Adipose tissue (tissue), 3 donors: Measurements from ENCODE around the gene LCORL. TPM values are rescaled to one million over a fixed set of nuclear protein-coding genes. Genes with fewer than 3 reads are reported as not detected.
"Not testable (repeated sequence)": the region's sequence is repeated elsewhere in the genome, so short reads cannot be mapped to it uniquely, and the experiment has no call there.

ENCODE experiments used
- H3K27ac ChIP-seq: one replicate; pipeline ENCODE4 v1.5.1; 2013; ENCODE audit warnings: low read depth, low read length
- WGBS, 3 donors: extraction: QIAGEN DNeasy Blood & Tissue Kit; methylation state at CpG; one replicate each; pipeline ENCODE4 v1.1.7; 2013; 5-methylcytosine and 5-hydroxymethylcytosine counted together
- polyA plus RNA-seq, 3 donors: library from polyadenylated mRNA; stranded (reverse); fragments of 200-250 nt; gene quantifications; one replicate each; pipeline ENCODE4 v1.2.3, GENCODE V29; 2013
- donor health status: healthy with polysubstance abuse.
- donor health status: Bipolar disorder and iron deficiency.
- donor health status: healthy.

Gene LCORL
- polyA plus RNA-seq = 1 to 10 TPM; 1.2 to 1.9 (median 1.6) TPM

DNA sequence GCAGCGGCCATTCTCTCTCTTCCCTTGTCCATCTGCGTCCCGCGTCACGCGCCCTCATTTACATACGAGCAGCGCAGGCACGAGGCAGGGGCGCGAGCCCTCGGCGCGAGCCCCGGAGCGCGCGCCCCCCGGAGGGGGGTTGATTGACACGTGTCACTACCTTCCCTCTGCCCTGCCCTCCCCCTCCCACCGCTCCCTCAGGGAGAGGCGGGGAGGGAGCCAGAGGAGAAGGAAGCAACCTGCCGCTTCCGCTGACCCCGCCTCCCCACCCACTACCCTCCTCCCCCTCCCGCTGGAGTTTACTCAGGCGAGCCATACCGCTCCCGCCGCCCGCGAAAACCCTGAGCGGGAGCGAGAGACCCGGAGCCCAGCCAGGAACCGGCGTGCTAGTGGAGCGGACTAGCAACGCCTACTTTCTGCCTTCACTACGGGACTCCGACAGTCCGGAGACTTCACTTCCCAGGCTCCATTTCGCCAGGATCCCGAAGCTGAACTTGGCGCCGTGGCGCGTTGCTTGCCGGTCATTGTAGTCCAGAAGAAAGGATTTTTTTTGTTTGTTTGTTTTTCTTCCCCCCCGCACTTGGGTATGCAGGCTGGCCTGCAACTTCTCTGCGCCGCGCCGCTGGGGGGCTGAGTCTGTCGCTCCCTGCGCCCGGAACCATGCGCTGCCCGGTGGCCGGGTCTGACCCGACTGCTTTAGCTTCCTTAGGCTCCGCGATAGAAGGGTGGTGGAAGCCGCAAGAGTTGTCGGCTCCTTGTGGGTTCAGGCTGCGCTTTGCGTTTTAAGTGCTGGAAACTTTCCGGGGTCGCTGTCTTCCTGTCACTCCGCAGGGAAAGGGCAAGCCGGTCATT is at the start of gene LCORL:
TSS of gene LCORL (minus strand) at position 36 of the 852 bp plus-strand sequence. CDS start at position 32, 4 bp downstream.
- H3K27ac ChIP-seq = peak within 1 kb of the TSS; percentile 67
- 0 to 1% (median 0%) methylated on average over 60 to 71 of the region's 71 CpGs for whole genome bisulfite sequencing, 3 donors

DNA sequence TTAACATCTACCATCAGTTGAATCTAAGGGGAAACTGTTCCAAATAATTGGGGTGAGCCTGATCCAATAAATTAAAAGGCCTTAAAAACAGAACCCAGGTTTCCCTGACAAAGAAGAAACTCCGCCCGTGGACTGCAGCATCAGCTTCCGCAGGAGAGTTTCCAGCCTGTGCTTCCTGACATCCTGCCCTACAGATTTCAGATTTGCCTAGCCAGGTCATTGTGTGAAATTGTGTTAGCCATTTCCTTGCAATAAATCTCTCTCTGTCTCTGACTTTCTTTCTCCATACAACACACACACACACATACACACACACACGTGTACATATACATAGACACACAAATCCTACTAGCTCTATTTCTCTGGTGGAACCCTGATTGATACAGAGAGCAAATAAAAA is 48.3 kb upstream of the LCORL start:
- no peak overlapping the region for H3K27ac ChIP-seq
- WGBS, 3 donors = 51 to 63% (median 53%) methylated on average over 4 of the region's 4 CpGs

DNA sequence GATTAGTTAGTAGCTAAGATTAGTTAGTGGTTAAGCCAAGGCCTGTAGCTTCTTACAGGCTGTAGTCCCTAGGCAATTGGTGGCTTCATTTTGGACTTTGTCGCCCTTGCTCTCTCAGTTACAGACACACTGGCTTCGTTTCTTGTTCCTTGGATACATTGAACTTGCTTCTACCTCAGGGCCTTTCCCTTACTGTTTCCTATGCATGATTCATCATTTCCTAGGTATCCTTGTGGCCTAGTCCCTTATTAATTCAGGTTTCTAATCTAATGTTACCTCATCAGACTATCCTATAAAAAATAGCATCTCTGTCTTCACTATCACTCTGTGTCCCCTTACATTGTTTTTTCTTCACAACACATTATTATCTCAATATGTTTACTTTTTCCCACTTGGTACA is 45.5 kb upstream of the LCORL start:
- no peak overlapping the region for H3K27ac ChIP-seq
- 80 to 87% (median 84%) methylated on average over 2 of the region's 2 CpGs for WGBS, 3 donors

DNA sequence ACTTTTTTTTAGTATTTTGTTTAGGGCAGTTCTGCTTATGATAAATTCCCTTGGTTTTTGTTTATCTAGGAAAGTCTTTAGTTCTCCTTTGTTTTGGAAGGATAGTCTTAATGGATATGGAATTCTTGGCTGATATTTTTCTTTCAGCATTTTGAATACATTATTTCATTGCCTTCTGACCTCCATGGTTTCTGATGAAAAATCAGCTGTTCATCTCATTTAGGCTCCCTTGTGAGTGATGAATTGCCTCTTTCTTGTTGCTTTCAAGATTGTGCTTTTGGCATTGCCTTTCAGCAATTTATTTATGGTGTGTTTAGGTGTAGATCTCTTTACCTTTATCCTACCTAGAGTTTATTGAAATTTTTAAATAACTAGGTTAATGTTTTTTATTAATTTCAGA is 41.5 kb upstream of the LCORL start:
- H3K27ac ChIP-seq = no peak overlapping the region

DNA sequence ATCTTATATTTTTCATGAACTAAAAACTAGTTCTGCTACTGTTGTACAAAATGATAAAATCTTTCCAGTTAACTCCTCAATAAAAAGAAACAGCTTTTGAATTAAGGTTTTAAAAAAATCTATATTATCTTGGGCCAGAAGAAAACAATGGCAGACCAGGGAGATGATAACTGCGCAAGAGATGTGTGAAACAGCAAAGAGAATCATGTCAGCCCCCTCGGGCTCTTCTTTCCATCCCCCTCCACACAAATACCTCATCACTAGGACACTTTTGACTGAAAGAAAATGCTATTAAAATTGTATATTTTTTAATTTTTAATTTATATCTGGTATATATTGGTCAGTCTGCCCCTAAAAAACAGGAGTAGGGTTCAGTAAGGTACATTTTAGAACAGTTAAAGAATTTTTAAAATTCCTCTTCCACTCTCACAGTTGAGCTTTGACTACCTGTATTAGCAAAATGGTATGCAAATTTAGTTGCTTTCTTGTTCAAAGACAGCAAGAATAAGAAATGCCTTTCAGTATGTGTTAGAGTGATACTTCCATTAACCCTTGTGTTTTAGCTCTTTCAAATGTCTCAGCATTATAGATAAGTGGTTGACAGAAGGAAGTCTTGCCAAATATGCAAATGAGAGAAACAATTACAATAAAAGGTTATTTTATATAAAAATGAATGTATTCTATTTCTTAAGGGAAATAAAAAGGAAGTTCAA is 36.4 kb upstream of the LCORL start:
- H3K27ac ChIP-seq = no peak overlapping the region
- WGBS, 3 donors = 71 to 87% (median 85%) methylated on average over 2 of the region's 2 CpGs

DNA sequence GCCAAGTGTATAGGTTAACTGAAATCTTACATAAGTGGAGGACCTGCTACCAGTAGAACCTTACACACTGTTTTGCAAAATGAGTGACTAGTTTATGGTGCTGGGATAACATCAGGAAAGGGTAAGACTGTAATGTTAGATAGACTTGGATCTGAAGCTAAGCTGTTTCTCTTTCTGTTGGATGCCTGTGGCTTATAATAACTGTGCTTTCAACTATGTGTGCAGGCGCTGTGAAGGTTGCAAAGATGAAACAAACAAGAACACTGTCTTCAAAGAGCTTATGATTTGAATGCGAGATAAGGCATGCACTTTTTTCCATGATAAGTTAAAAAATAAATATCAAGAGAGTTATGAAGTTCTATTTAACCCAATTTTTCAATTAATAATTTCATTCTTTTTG is 34.5 kb upstream of the LCORL start:
- WGBS, 3 donors = 79 to 90% (median 89%) methylated on average over 2 of the region's 2 CpGs
- H3K27ac ChIP-seq = no peak overlapping the region

DNA sequence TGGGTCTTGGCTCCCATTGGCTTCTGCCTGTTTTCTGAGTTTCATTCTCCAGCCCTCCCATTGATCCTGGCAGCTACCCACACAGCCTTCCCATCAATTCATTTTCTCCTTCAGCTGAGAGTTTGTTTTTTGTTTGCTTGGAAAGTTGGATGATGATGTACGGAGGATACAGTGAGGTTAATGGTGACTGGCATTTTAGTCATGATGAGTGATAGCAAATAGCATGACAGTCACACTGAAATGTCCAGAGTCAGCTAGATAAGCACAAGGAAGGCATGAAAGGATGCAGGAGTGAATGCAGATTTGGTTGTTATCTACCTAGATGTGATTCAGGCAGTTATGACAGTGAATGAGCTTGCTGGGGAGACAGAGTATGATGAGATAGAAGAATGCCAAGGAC is 30.6 kb upstream of the LCORL start:
- no peak overlapping the region for H3K27ac ChIP-seq
- WGBS, 3 donors = 80 to 92% (median 82%) methylated on average over 1 of the region's 1 CpG

DNA sequence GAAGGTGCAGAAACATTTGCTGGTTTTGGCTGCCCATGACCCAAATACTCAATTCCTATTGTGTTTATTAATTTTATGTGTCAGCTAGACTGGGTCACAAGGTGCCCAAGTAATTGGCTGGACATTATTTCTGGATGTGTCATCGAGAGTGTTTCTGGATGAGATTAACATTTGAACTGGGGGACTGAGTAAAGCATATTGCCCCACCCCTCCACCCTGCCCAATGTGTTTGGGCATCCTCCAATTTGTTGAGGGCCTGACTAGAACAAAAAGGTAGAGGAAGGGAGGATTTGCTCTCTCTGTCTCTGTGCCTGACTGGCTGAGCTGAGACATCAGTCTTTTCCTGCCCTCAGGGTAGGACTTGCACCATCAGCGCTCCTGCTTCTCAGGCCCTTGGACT is 29.7 kb upstream of the LCORL start:
- H3K27ac ChIP-seq = no peak overlapping the region
- 90 to 93% (median 92%) methylated on average over 2 of the region's 2 CpGs for WGBS, 3 donors

DNA sequence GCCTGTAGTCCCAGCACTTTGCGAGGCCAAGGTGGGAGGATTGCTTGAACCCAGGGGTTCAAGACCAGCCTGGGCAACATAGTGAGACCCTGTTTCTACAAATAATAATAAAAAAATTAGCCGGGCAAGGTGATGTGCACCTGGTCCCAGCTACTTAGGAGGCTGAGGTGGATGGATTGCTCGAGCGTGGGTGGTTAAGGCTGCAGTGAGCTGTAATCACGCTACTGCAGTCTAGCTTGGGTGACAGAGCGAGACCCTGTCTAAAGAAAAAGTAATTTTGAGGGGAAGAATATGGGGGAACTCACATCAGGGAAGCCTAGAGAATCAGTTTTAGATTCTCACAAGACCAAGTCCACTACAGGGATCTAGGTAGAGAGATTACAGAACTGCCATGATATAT is 28.9 kb upstream of the LCORL start:
- H3K27ac ChIP-seq = no peak overlapping the region
- WGBS, 3 donors = 93 to 97% (median 95%) methylated on average over 6 of the region's 6 CpGs

DNA sequence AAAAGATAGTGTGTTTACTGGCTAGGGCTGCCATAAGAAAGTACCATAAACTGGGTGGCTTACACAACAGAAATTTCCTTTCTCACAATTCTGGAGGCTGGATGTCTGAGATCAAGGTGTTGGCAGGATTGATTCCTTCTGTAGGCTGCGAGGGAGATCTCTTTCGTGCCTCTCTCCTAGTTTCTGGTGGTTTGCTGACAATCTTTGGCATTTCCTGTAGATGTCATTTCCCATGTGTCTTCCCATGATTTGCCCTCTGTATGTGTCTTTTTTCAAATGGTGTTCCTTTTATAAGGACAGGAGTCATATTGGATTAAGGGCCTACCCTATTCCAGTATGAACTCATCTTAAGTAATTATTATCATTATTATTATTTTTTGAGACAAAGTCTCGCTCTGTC is 27.9 kb upstream of the LCORL start:
- no peak overlapping the region for H3K27ac ChIP-seq
- WGBS, 3 donors = 73 to 87% (median 80%) methylated on average over 3 of the region's 3 CpGs

DNA sequence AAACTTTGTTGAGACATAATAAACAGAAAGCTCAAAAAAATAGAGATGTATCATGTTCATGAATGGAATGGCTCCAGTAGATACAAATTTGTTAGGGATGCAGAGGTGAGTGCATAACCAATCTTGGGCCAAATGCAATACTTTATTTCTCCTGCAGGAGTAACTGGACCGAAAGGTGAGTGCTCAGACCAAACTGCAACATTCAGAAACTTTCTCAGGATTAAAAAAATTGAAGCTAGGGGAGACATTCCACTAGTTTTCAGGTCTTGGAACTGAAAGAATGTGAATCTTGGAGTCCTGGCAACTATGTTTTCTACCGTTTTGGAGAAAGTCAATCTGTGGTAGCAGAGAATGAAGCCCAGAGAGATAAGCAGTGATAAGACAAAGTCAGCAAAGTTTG is 21.2 kb upstream of the LCORL start:
- no peak overlapping the region for H3K27ac ChIP-seq
- WGBS, 3 donors = 59 to 69% (median 66%) methylated on average over 2 of the region's 2 CpGs

DNA sequence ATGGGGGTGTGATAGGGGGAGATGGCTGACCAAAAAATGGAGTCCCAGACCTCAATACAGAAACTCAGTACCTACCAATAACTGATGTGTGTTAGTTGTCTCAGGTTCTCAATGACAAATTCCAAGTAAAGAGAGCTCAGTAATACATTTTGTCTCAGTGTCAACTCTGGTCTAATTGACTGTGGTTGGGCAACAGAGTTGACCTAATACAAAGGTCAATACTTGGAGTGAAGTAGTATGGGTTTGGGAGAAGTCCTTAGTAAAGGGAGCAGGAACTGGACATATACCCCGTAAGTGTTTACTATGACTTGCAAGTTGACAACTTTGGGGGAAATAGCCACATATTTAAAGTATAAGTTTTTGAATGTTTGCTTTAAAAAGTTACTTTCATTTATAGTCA is 20.5 kb upstream of the LCORL start:
- H3K27ac ChIP-seq = no peak overlapping the region
- WGBS, 3 donors = 97 to 100% (median 100%) methylated on average over 1 of the region's 1 CpG

DNA sequence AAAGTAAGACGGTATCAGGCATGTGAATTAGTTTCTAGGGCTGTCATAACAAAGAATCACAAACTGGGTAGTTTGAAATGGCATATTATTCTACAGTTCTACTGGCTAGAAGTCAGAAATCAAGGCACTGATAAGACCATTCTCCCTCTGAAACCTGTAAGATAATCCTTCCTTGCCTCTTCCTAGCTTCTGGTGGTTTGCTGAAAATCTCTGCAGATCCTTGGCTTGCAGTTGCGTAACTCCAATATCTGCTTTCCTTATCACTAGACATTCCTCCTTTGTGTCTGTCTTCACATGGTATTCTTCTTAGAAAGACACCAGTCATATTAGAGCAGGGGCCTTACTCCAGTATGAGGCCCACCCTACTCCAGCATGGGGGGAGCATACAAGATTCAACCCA is 19.6 kb upstream of the LCORL start:
- H3K27ac ChIP-seq = no peak overlapping the region
- WGBS, 3 donors = 76 to 98% (median 88%) methylated on average over 2 of the region's 2 CpGs

DNA sequence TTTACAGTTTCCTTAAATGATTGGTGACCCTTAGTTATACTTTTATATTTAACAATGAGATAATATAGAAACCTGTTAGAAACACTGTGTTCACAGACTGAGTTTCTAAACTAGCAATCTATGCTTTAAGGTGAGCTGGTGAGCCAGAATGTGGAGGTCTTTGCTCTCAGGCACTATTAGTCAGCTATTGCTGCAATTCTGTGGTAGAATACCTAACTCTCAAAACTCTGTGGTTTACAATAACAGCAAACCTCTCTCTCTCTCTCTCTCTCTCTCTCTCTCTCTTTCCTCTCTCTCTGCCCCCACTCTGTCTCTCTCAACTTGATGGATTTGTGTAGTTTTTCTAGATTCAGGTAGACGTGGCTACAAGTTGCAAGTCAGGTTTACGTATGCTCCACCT is 17.6 kb upstream of the LCORL start:
- 70 to 81% (median 80%) methylated on average over 2 of the region's 2 CpGs for WGBS, 3 donors
- no peak overlapping the region for H3K27ac ChIP-seq

DNA sequence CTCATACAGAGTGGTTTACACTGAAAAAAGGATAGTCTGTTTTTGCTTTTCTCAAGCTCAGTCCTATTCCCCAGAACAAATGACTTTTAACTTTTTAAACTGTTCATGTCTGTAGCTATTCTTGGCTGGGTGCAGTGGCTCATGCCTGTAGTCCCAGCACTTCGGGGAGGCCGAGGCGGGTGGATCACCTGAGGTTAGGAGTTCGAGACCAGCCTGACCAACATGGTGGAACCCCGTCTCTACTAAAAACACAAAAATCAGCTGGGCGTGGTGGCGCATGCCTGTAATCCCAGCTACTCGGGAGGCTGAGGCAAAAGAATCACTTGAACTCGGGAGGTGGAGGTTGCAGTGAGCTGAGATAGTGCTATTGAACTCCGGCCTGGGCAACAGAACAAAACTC is 14.8 kb upstream of the LCORL start:
- WGBS, 3 donors = 83 to 85% (median 83%) methylated on average over 10 of the region's 10 CpGs
- H3K27ac ChIP-seq = not testable (repeated sequence)

DNA sequence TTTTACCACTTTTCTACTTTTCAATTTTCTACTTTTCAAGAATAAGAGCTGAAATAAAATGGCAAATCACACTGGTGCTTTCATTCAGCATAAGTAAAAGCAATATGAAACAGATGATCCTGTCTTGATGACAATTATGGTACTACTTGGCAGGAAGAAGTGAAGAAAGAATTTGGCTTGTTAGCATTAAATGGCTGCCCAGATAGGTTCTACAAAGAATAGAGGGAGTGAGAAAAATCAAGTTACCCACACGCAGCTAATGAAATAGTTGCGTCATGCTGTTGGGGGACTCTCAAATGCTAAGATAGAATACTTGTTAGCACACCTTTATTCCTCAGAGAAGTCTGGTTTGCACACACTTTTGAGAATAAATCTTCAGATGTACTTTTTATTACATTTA is 12.5 kb upstream of the LCORL start:
- WGBS, 3 donors = 50 to 79% (median 70%) methylated on average over 2 of the region's 2 CpGs
- no peak overlapping the region for H3K27ac ChIP-seq

DNA sequence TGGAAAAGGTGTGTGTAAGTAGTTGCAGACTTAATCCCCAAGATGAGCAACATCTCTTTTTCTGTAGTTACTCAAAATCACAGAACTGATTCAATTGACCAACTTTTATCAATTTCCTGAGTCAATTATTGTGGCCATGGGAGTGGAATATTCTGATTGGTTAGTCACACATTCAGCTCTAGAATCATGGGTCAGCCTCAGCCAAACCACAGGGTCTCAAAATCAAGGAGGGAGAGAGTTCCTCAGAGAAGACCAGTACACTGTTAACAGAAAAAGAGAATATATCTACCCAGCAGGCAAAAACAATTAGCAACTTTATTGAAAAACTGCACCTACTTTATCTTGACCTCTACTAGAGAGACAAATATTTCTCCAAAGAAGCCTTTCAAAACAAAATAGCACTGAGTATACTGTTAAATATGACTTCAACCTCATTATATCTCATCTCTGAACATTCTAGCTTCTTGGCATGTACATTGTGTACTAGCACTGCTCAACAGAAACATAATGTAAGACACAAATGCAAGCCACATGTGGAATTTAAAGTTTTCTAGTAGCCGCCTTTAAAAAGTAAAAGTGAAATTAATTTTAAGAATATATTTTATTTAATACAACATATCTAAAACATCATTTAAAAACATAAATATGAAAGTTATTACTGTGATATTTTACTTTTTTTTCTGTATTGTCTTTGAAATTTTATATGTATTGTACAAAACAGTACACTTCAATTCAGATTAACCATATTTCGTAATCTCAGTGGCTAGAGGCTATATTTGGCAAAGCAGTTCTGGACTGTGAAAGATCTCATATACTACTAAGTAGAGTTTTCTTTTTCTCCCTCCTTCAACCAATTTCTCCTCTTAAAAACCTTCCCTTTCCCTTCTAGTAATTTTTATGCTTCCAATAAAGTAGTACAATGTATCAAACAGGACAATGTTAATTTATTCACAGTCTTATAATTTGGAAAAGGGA is 11.8 kb upstream of the LCORL start:
- 70 to 85% (median 78%) methylated on average over 2 of the region's 2 CpGs for WGBS, 3 donors

DNA sequence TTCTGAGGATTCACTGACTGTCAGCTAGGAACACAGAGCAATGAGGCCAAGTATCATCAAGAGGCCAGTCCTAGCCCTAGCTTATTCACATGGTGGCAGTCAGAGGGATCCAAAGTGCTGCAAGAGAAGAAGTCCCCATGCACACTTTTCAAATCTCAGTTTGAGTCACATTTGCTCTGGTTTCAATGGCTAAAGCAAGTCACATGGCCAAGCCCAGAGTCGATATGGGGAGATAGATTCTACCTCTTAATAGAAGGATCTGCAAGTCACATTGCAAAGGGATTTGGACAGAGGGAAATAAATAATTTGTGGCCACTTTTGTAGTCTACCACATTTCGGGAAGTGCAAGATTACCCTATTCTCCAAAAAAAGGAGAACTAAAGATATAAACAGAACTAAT is 3.7 kb upstream of the LCORL start:
- H3K27ac ChIP-seq = no peak overlapping the region
- 64 to 88% (median 74%) methylated on average over 2 of the region's 2 CpGs for WGBS, 3 donors

More for the DNA sequence above, 11.8 kb upstream of the LCORL start:
- H3K27ac ChIP-seq = no peak overlapping the region

DNA sequence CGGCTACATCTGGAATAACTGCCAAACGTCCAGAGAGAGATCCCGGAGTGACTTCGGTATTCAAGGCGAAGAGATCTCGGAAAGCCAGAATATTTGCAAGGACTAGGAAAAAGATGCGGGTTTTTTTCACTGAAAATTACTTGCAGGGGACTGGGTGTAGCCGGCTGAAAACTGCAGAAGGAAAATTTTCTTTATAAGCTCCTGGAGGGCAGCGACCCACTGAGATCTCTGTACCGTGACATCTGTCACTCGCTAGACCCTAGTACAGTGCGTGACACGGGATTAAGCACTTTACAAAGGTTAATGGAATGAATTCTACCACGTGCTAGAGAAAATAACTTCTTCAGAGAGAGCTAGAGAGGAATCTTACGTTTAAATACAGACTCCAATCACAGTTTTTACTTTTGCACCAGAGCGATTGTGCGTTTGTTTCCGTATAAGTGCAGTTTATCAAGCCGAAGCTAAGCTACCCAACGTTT is 1.1 kb upstream of the LCORL start:
- 1% methylated on average over 20 of the region's 20 CpGs for WGBS, 3 donors
- no peak overlapping the region for H3K27ac ChIP-seq
